ENCODE results near the gene STIM2.

Gene STIM2

DNA sequence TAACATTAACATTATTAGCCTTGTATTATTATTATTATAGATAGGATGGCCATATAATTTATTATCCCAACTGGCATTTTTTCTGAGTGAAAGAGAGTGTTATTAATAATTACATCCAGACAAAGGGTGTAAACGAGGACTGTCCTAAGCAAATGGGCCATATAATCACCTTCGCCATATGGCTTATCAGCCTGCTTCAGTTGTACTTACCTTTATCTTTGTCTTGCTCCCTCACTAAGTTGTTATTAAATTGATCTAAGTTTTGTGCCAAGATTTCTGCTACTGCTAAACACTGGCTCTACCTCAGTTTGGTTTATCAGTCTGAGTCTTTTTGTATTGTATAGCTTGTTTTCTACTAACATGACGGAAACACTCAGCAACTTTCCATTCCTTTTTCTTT is 76.9 kb downstream of the STIM2 start:
- H3K9me2 ChIP-seq (replicated peaks; ENCODE audit: insufficient read depth, low read length): no peaks in the 10 kb centered on the region
- no peaks in the 10 kb centered on the region for H3K9me3 ChIP-seq (replicated peaks; ENCODE audit: insufficient read depth, low read length)
- no peaks in the 10 kb centered on the region for H3K36me3 ChIP-seq (replicated peaks; ENCODE audit: insufficient read depth, low read length)
- H3F3A ChIP-seq (ENCODE audit: insufficient read depth, low read length): no peaks in the 10 kb centered on the region
- no peak overlapping the region for H3K27ac ChIP-seq (ENCODE audit: low read length)
- no peak overlapping the region for H3K4me2 ChIP-seq (ENCODE audit: low read depth, low read length)
- no peaks in the 10 kb centered on the region; the same call in 1 of the 2 replicates for H4K20me1 ChIP-seq (ENCODE audit: insufficient read depth, low read length)
- H3K4me1 ChIP-seq (ENCODE audit: low read length): no peaks in the 10 kb centered on the region
- TF ChIP-seq, protein P1, sequence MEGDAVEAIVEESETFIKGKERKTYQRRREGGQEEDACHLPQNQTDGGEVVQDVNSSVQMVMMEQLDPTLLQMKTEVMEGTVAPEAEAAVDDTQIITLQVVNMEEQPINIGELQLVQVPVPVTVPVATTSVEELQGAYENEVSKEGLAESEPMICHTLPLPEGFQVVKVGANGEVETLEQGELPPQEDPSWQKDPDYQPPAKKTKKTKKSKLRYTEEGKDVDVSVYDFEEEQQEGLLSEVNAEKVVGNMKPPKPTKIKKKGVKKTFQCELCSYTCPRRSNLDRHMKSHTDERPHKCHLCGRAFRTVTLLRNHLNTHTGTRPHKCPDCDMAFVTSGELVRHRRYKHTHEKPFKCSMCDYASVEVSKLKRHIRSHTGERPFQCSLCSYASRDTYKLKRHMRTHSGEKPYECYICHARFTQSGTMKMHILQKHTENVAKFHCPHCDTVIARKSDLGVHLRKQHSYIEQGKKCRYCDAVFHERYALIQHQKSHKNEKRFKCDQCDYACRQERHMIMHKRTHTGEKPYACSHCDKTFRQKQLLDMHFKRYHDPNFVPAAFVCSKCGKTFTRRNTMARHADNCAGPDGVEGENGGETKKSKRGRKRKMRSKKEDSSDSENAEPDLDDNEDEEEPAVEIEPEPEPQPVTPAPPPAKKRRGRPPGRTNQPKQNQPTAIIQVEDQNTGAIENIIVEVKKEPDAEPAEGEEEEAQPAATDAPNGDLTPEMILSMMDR (IDR thresholded peaks at IDR 0.05; ENCODE audit: low read length): no peak
- TF ChIP-seq EZH2 (optimal IDR thresholded peaks at IDR 0.05; ENCODE audit: low read depth, low read length): no peak
- DNase-seq: no peak
- H3K4me3 ChIP-seq (ENCODE audit: low read length): no peak overlapping the region
- H2AFZ ChIP-seq (ENCODE audit: low read length): no peak overlapping the region
- no peak overlapping the region for H3K9ac ChIP-seq (ENCODE audit: low read length)
- H3K79me2 ChIP-seq (ENCODE audit: low read length): no peaks in the 10 kb centered on the region
- H3K27me3 ChIP-seq (replicated peaks; ENCODE audit: insufficient read depth, low read length): no peaks in the 10 kb centered on the region

DNA sequence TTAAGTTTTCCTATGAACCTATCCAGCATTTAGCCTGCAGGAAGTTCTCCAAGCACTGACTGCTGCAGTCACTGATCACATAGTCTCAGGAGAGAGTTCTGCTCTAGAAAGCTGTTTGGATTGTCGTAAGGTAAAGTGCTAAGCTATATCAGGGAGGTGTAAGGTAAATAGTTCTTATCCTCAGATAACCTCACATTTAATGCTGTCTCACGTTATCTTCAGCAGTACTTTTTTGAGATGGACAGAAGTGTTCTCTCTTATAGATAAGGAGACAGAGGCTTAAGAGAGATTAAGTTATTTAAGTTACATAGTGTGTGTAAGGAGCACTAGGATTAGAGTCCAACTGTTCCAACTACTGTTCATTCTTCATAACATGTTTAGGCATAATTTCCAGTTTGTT is 77.9 kb downstream of the STIM2 start:
- Histone ChIP-seq H4K20me1 (ENCODE audit: insufficient read depth, low read length) (no peaks in the 10 kb centered on the region; the same call in 1 of the 2 replicates), H3K36me3 (replicated peaks; ENCODE audit: insufficient read depth, low read length) (no peaks in the 10 kb centered on the region)

GRCh38 chr4:26941951-26942350 is 81.3 kb downstream of the STIM2 start:
- TF ChIP-seq EZH2 (optimal IDR thresholded peaks at IDR 0.05; ENCODE audit: low read depth, low read length): no peak
- no peak for TF ChIP-seq EZH2phosphoT487 (IDR thresholded peaks at IDR 0.05; ENCODE audit: low read length)
- TF ChIP-seq, protein P1 (IDR thresholded peaks at IDR 0.05; ENCODE audit: low read length): no peak
- Histone ChIP-seq H3K9me2 (replicated peaks; ENCODE audit: insufficient read depth, low read length) (no peaks in the 10 kb centered on the region), H3K27ac (ENCODE audit: low read length) (no peak overlapping the region), H3K9me3 (replicated peaks; ENCODE audit: insufficient read depth, low read length) (no peaks in the 10 kb centered on the region), H3K27me3 (replicated peaks; ENCODE audit: insufficient read depth, low read length) (no peaks in the 10 kb centered on the region), H3K4me1 (ENCODE audit: low read length) (no peaks in the 10 kb centered on the region), H4K20me1 (ENCODE audit: insufficient read depth, low read length) (no peaks in the 10 kb centered on the region; the same call in 1 of the 2 replicates), H3K4me3 (ENCODE audit: low read length) (no peak overlapping the region), H2AFZ (ENCODE audit: low read length) (no peak overlapping the region), H3K79me2 (ENCODE audit: low read length) (no peaks in the 10 kb centered on the region), H3K9ac (ENCODE audit: low read length) (no peak overlapping the region), H3K4me2 (ENCODE audit: low read depth, low read length) (no peak overlapping the region), H3K36me3 (replicated peaks; ENCODE audit: insufficient read depth, low read length) (no peaks in the 10 kb centered on the region), H3F3A (ENCODE audit: insufficient read depth, low read length) (no peaks in the 10 kb centered on the region)
- no peak for DNase-seq

More for the DNA sequence above, 77.9 kb downstream of the STIM2 start:
- Histone ChIP-seq H3K9ac (ENCODE audit: low read length) (no peak overlapping the region), H3F3A (ENCODE audit: insufficient read depth, low read length) (no peaks in the 10 kb centered on the region), H3K9me3 (replicated peaks; ENCODE audit: insufficient read depth, low read length) (no peaks in the 10 kb centered on the region), H3K79me2 (ENCODE audit: low read length) (no peaks in the 10 kb centered on the region), H2AFZ (ENCODE audit: low read length) (no peak overlapping the region), H3K4me2 (ENCODE audit: low read depth, low read length) (no peak overlapping the region), H3K4me3 (ENCODE audit: low read length) (no peak overlapping the region), H3K27ac (ENCODE audit: low read length) (no peak overlapping the region), H3K4me1 (ENCODE audit: low read length) (no peaks in the 10 kb centered on the region), H3K27me3 (replicated peaks; ENCODE audit: insufficient read depth, low read length) (no peaks in the 10 kb centered on the region), H3K9me2 (replicated peaks; ENCODE audit: insufficient read depth, low read length) (no peaks in the 10 kb centered on the region)
- TF ChIP-seq EZH2 (optimal IDR thresholded peaks at IDR 0.05; ENCODE audit: low read depth, low read length) (no peak), EZH2phosphoT487 (IDR thresholded peaks at IDR 0.05; ENCODE audit: low read length) (no peak)
- TF ChIP-seq, protein P1 (IDR thresholded peaks at IDR 0.05; ENCODE audit: low read length): no peak
- no peak for DNase-seq

All from MM.1S (cell line).